K562 (cell line): ENCODE measurements around the gene LMBRD1. TPM values are rescaled to one million over a fixed set of nuclear protein-coding genes. Genes with fewer than 3 reads are reported as not detected.

Experiments
- ATF1 ChIP-seq, 2 experiments: fragments of 450-650 bp in 1 of 2; IDR thresholded peaks; 2 replicates each; pipeline ENCODE4 v1.6.1; 2016; ENCODE audit warnings: missing compliant biosample characterization in 1 of 2, missing genetic modification characterization in 1 of 2
- BHLHE40 ChIP-seq: IDR thresholded peaks from 2 replicates; pipeline ENCODE4 v1.6.1; 2011; ENCODE audit warnings: low read length, improper control_type of control experiment
- BMI1 ChIP-seq: fragments of 150-350 bp; IDR thresholded peaks from 2 replicates; pipeline ENCODE4 v1.6.1; 2014; ENCODE audit warnings: low read length
- CHCHD3 ChIP-seq: fragments of 250-450 bp; sonication (Bioruptor Pico); IDR thresholded peaks from 2 replicates; pipeline ENCODE4 v2.1.2; 2022; ENCODE audit warnings: mild to moderate bottlenecking
- CREB5 ChIP-seq: fragments of 250-450 bp; sonication (Bioruptor Pico); IDR thresholded peaks from 2 replicates; pipeline ENCODE4 v1.5.0; 2020; ENCODE audit warnings: mild to moderate bottlenecking
- DNMT1 ChIP-seq: fragments of 450-650 bp; IDR thresholded peaks from 2 replicates; pipeline ENCODE4 v1.6.1; 2016; ENCODE audit warnings: antibody characterized with exemption, mild to moderate bottlenecking
- FOXJ3 ChIP-seq: sonication (generic); formaldehyde crosslinking; IDR thresholded peaks from 2 replicates; pipeline ENCODE4 v1.4.0; 2020; ENCODE audit warnings: mild to moderate bottlenecking, missing genetic modification reagents
- HES1 ChIP-seq: fragments of 450-650 bp; IDR thresholded peaks from 2 replicates; pipeline ENCODE4 v1.6.1; 2016; ENCODE audit warnings: low read depth, mild to moderate bottlenecking, moderate library complexity
- MGA ChIP-seq: fragments of 450-650 bp; IDR thresholded peaks from 2 replicates; pipeline ENCODE4 v1.6.1; 2016; ENCODE audit warnings: mild to moderate bottlenecking, moderate library complexity
- MXI1 ChIP-seq: IDR thresholded peaks from 2 replicates; pipeline ENCODE4 v1.6.1; 2011; ENCODE audit warnings: low read depth, mild to moderate bottlenecking, improper control_type of control experiment, low read length
- NR3C1 ChIP-seq: sonication (generic); formaldehyde crosslinking; IDR thresholded peaks from 2 replicates; pipeline ENCODE4 v1.8.1; 2022; ENCODE audit warnings: missing genetic modification reagents
- RFX5 ChIP-seq: IDR thresholded peaks from 2 replicates; pipeline ENCODE4 v1.6.1; 2011; ENCODE audit warnings: low read depth, mild to moderate bottlenecking, improper control_type of control experiment, low read length
- TAF9B ChIP-seq: fragments of 450-650 bp; IDR thresholded peaks from 2 replicates; pipeline ENCODE4 v1.6.1; 2018; ENCODE audit warnings: mild to moderate bottlenecking; ENCODE audit not compliant: partially characterized antibody
- TCF7L2 ChIP-seq: fragments of 150-350 bp; IDR thresholded peaks from 2 replicates; pipeline ENCODE4 v1.6.1; 2016; ENCODE audit warnings: low read depth, mild to moderate bottlenecking, low read length, moderate library complexity
- ZNF24 ChIP-seq: fragments of 450-650 bp; IDR thresholded peaks from 2 replicates; pipeline ENCODE4 v1.6.1; 2016
- ZNF408 ChIP-seq: fragments of 250-450 bp; sonication (Bioruptor Pico); IDR thresholded peaks from 2 replicates; pipeline ENCODE4 v1.4.0; 2020; ENCODE audit warnings: low read depth, mild to moderate bottlenecking, moderate library complexity
- polyA plus RNA-seq, 8 experiments: library from polyadenylated mRNA; depleted of rRNA in 4 of 8; stranded (reverse) in 5 of 8; unstranded in 3 of 8; fragments of >200 nt; fragmentation: Nextera tagmentation in 2 of 8; fragmentation: Illumina TruSeq in 1 of 8; extraction: Ambion mirVana in 2 of 8; extraction: Trizol in 1 of 8; gene quantifications; 2 replicates each; pipeline versions ENCODE4 v1.2.1 to v1.2.3, GENCODE V29; 2011 to 2014; ENCODE audit warnings: inconsistent platforms in 1 of 8, missing spikeins in 1 of 8
- total RNA-seq, 7 experiments: library from RNA; depleted of rRNA in 6 of 7; stranded (reverse); fragments of >200 nt in 6 of 7; fragmentation: Illumina TruSeq in 2 of 7; extraction: Trizol in 2 of 7; gene quantifications; 2 replicates each; pipeline versions ENCODE4 v1.2.1 to v1.2.3, GENCODE V29; 2011 to 2021; ENCODE audit warnings: low replicate concordance in 1 of 7

LMBRD1 gene
- total and polyA plus RNA-seq, 9 of the 15 experiments (the other 6 are each of a cell fraction or from before 2014, with no cell fraction given) = 14.0 to 85.2 (median 26.5) TPM

GRCh38 chr6:69796642-69797390 is at the start of gene LMBRD1 (continued):
- TF ChIP-seq MGA (peak; percentile 25; the same call in 1 of the 2 replicates), CHCHD3 (no peak), FOXJ3 (no peak), ZNF24 (no peak), NR3C1 (no peak), TCF7L2 (no peak), BHLHE40 (peak; percentile 49), RFX5 (no peak), ATF1 (CRISPR knock-in tag; IDR thresholded peaks at IDR 0.05) (no peak), ATF1 (tag; IDR thresholded peaks at IDR 0.05) (peak; percentile 72; the same call in 1 of the 2 replicates), DNMT1 (no peak), ZNF408 (CRISPR knock-in tag) (no peak), MXI1 (peak; percentile 82), TAF9B (peak; percentile 84), BMI1 (peak; percentile 88), CREB5 (CRISPR knock-in tag) (no peak), HES1 (no peak)
